Psoas muscle (tissue), 8 donors: ENCODE data around the gene CPEB1. TPM values are rescaled to one million over a fixed set of nuclear protein-coding genes. Genes with fewer than 3 reads are reported as not detected.

Experiments used
- ATAC-seq, 4 donors: fragments of 200-7000 bp; cut with Tn5 transposase; one replicate each; pipeline ENCODE4 v1.9.1; 2020; ENCODE audit warnings: moderate library complexity in 3 of 4, mild to moderate bottlenecking in 2 of 4
- DNase-seq, 2 donors: peaks; one replicate each; pipeline ENCODE4 v3.0.0-alpha.2; 2020
- H3K27ac ChIP-seq: fragments of 200-600 bp; one replicate; pipeline ENCODE4 v1.8.0; 2022
- H3K27me3 ChIP-seq, 3 donors: fragments of 200-600 bp in 1 of 3; one replicate each; pipeline versions ENCODE4 v1.6.1 to v1.8.0; 2013 to 2022; ENCODE audit warnings: low read length in 2 of 3, mild to moderate bottlenecking in 2 of 3, moderate library complexity in 1 of 3; ENCODE audit not compliant: insufficient read depth in 3 of 3
- H3K36me3 ChIP-seq, 2 donors: fragments of 200-600 bp in 1 of 2; one replicate each; pipeline versions ENCODE4 v1.6.1 to v1.8.0; 2013 to 2022; ENCODE audit warnings: low read depth in 1 of 2, mild to moderate bottlenecking in 1 of 2, moderate library complexity in 1 of 2; ENCODE audit not compliant: insufficient read depth in 1 of 2
- H3K4me1 ChIP-seq: fragments of 200-600 bp; one replicate; pipeline ENCODE4 v1.8.0; 2022
- H3K4me3 ChIP-seq: fragments of 200-600 bp; one replicate; pipeline ENCODE4 v1.8.0; 2022; ENCODE audit warnings: mild to moderate bottlenecking
- H3K9me3 ChIP-seq: fragments of 200-600 bp; one replicate; pipeline ENCODE4 v1.8.0; 2022
- CTCF ChIP-seq: fragments of 200-600 bp; IDR thresholded peaks from one replicate; pipeline ENCODE4 v1.8.0; 2022; ENCODE audit warnings: antibody characterized with exemption
- WGBS, 3 donors: extraction: QIAGEN DNeasy Blood & Tissue Kit; methylation state at CpG; one replicate each; pipeline versions ENCODE4 v1.1.6 to v1.1.7; 2013; 5-methylcytosine and 5-hydroxymethylcytosine counted together
- intact Hi-C, 2 donors: fragments of 100-400 bp; cut with DNase I; formaldehyde crosslinking; loops; one replicate each; pipeline versions ENCODE4 v1.11.0 to v1.14.2; 2022
- polyA plus RNA-seq, 3 donors: library from polyadenylated mRNA; stranded (reverse); fragments of 200-250 nt; gene quantifications; one replicate each; pipeline ENCODE4 v1.2.3, GENCODE V29; 2013
- total RNA-seq, 4 donors: library from RNA; stranded (reverse); fragmentation: NEBNext Ultra II Directional in 2 of 4; extraction: Animal tissue kit (Norgen Biotek cat#: 25700) in 2 of 4; gene quantifications; one replicate each; pipeline versions ENCODE4 v1.2.1 to v1.2.4, GENCODE V29; 2021 to 2023
- donor health status: healthy with polysubstance abuse.
- donor health status: DM: no; HTN: no; CAD: no; lungs with moderate emphysema.
- donor health status: Bipolar disorder and iron deficiency.
- donor health status: healthy.
- donor health status: DM: yes; HTN: yes; CAD: no.
- donor health status: DM: no; HTN: no; CAD: no.
- donor health status: DM: no; HTN: no; CAD: no.
- donor health status: DM: yes; HTN: yes; CAD: no.

CPEB1 gene
- total and polyA plus RNA-seq, 7 donors = 0.07 to 4.6 (median 1.3) TPM

DNA sequence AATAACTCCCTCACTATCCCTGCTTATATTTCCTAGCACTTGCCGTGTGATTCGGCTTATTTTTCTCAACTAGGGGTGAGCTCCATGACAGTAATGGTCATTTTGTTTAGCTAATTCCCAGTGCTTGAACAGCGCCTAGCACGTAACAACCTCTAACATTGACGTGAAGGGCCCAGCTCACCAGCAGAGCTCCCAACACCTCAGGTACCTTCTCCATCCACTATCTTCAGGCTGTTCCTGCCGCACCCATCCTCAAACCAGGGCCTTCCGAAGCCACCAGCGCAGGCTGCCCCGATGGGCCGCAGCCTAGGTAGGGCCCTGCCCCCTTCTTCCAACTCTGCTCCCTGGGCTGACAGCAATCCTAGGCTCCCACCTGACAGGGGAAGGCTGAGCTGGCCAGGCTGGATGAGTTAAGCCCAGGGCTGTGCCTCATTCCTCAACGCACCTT lies 106.2 kb downstream of the CPEB1 start:
- Histone ChIP-seq H3K9me3 (no peaks in the 10 kb centered on the region), H3K4me1 (peaks cover 21% of the 10 kb centered on the region), H3K27me3 (no peaks in the 10 kb centered on the region), H3K36me3 (peaks cover 17 to 30% of the 10 kb centered on the region in 2 donors), H3K4me3 (peak overlapping the region; percentile 93), H3K27ac (peak overlapping the region; percentile 93)
- ATAC-seq = no peak
- TF ChIP-seq CTCF = no peak
- intact Hi-C loops = loop anchor here in 1 of 2 donors (1.0 kb wide), 1 partner anchor 209 kb away; no protein-coding TSS in a partner anchor
- DNase-seq = peak in 1 of 2 donors; percentile 49
- 36 to 42% (median 41%) methylated on average over 11 of the region's 11 CpGs for WGBS, 3 donors

GRCh38 chr15:82540055-82540983 lies 106.8 kb downstream of the CPEB1 start, which contains the start of gene RPS17:
RPS17 (minus strand) TSS chr15:82540457; CDS start chr15:82540428, 29 bp downstream.
- Histone ChIP-seq H3K36me3 (peaks cover 20 to 37% of the 10 kb centered on the region in 2 donors), H3K27me3 (no peaks in the 10 kb centered on the region), H3K9me3 (no peaks in the 10 kb centered on the region), H3K27ac (peak within 1 kb of the TSS; percentile 93), H3K4me3 (peak within 1 kb of the TSS; percentile 93), H3K4me1 (peaks cover 21% of the 10 kb centered on the region)
- 0 to 1% (median 0%) methylated on average over 73 to 81 of the region's 81 CpGs for WGBS, 3 donors
- DNase-seq (peak; percentile 97 to 98), ATAC-seq (peak; percentile 94 to 97 (median 96))
- intact Hi-C loops = loop anchor here in 1 of 2 donors (1.0 kb wide), 1 partner anchor 210 kb away; no protein-coding TSS in a partner anchor
- peak; percentile 100 for TF ChIP-seq CTCF

GRCh38 chr15:82539691-82540054 lies 107.5 kb downstream of the CPEB1 start:
- peak overlapping the region; percentile 93 for H3K4me3 ChIP-seq
- intact Hi-C loops = loop anchor here in 1 of 2 donors (1.0 to 10.0 kb wide), 2 partner anchors 211 to 445 kb away; partner anchors contain the start of gene RAMAC
- no peak for DNase-seq
- H3K4me1 ChIP-seq = peaks cover 21% of the 10 kb centered on the region
- H3K36me3 ChIP-seq = peaks cover 20 to 43% of the 10 kb centered on the region in 2 donors
- peak overlapping the region; percentile 93 for H3K27ac ChIP-seq
- TF ChIP-seq CTCF = no peak
- no peaks in the 10 kb centered on the region for H3K27me3 ChIP-seq
- 1% methylated on average over 21 to 23 of the region's 23 CpGs for WGBS, 3 donors
- ATAC-seq = peak; percentile 2 to 38 (median 22)
- no peaks in the 10 kb centered on the region for H3K9me3 ChIP-seq

DNA sequence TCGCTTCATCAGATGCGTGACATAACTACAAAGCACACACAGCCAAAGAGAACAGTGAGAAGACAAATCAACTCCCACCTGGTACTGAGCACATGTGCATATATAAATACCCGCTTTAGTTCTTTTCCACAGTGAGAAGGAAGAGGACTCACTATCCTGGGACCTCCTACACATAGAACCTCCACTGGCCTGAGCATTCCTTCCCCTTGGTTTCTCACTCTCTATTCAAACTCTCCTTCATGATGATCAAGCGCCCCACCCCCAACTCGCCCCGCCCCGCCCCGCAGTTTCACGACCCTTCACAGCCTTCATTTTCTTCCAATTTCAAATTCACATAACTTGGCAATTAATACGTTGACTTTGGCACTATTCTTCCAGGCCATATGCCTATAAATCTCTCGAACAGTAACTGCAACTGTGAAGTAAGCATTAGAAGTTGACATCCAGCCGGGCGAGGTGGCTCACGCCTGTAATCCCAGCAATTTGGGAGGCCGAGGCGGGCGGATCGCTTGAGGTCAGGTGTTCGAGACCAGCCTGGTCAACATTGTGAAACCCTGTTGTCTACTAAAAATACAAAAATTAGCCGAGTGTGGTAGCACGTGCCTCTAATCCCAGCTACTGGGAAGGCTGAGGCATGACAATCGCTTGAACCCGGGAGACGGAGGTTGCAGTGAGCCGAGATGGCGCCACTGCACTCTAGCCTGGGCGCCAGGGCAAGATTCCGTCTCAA lies 108.0 kb downstream of the CPEB1 start:
- H3K4me3 ChIP-seq = peak overlapping the region; percentile 93
- H3K36me3 ChIP-seq = peaks cover 20 to 48% of the 10 kb centered on the region in 2 donors
- ATAC-seq (peak in 2 of 4 donors; percentile 0 to 1), DNase-seq (no peak)
- H3K4me1 ChIP-seq = peaks cover 21% of the 10 kb centered on the region
- H3K27ac ChIP-seq = peak overlapping the region; percentile 93
- TF ChIP-seq CTCF = no peak
- intact Hi-C loops = loop anchor here in 1 of 2 donors (10.0 kb wide), 1 partner anchor 446 kb away; the partner anchor contains the start of gene RAMAC
- no peaks in the 10 kb centered on the region for H3K9me3 ChIP-seq
- 21 to 27% (median 24%) methylated on average over 28 of the region's 28 CpGs for WGBS, 3 donors
- H3K27me3 ChIP-seq = no peaks in the 10 kb centered on the region
